ENCODE results near the gene SH3BGR.

The SH3BGR gene

DNA sequence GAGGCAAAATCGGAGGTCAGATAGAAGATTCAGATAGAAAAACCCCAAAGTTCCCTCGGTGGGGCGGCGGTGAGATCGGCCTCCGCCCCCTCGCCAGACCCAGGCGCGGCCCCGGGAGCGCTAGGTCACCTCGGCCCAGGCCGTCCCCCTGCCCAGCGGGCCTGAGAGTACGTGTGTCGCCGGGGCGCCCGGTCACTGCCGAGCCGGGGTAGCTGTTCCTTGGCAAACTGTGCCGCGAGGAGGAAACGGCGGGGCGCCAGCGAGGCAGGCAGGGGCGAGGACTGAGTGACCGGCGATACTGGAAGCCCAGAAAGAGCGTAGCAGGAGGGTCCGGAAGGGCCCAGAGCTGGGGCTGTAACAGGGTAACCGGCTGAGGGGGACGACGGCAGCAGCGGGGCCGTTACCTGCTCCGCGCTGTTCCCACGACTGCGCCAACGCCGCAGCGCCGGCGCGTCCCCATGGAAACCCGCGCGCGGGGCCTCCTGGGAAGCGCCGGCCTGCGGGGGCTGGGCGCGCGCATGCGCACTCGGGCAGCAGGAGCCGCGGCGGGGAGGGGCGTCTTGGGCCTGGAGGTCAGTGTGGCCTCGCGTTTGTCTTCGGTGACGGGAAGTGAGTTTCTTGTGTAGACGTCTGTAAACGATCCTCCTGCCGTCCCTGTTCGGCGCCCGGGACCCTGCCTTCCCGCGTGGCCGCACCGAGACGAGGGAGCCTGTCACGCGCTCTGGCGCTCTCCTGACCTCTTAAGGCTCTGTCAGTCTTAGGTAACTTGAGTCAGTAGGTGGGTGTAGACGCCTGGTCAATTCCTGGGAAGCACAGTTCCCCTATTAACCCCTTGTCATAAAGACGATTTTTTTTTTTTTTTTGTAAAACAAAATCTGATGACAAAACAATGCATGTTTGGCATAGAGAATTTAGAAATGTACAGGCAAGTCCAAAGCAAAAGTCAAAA is 6.2 kb upstream of the SH3BGR start, which contains the start of gene LCA5L:
TSS of gene LCA5L (minus strand) at position 458 of the 949 bp plus-strand sequence. CDS start 17,285 bp downstream, outside the sequence.
- DNase-seq (ENCODE audit: insufficient read length, low spot score), result peak; percentile 92
- no peak for FAIRE-seq
- TF ChIP-seq POLR2A (IDR thresholded peaks at IDR 0.05; ENCODE audit: low read depth, low read length), result peak; percentile 89

GRCh38 chr21:39447264-39447663 is 4.5 kb upstream of the SH3BGR start:
- no peak for TF ChIP-seq POLR2A (IDR thresholded peaks at IDR 0.05; ENCODE audit: low read depth, low read length)
- DNase-seq (ENCODE audit: insufficient read length, low spot score) (no peak), FAIRE-seq (no peak)

DNA sequence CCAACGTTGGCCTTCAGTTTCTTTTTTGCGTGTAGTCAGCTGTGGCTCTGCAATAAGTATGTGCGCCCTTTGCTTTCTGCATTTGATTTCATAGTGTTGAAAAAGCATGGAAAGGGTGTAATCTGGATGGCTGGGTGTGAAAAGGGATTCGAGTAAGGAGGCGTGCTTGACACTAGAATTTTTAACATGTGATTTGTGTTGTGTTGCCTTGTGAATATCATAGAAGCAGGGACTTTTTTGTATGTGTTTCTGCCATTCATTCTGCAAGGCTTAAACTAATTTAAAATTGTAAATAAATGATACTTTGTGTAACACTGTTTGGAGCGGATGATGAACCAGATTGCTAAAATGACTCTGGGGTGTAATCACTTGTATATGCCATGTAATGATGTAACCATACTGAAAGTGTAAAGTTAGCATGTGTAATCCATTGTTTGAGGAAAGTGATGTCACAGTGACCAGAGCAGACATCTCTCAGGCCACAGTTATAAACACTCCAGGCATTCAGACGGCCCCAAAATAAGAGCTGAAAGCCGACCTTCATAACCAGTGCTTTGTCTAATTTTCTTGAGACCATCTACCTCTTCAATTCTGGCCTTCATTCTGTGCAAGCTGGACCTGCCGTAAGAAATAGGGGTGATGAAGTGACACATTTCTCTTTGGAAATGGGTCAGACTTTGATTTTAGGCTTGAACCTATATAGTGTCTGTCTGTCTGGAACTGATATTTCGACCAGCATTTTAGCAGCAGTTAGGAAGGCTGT is 618 bp downstream of the SH3BGR start:
- TF ChIP-seq POLR2A (IDR thresholded peaks at IDR 0.05; ENCODE audit: low read depth, low read length), result no peak
- FAIRE-seq (no peak), DNase-seq (ENCODE audit: insufficient read length, low spot score) (no peak)

DNA sequence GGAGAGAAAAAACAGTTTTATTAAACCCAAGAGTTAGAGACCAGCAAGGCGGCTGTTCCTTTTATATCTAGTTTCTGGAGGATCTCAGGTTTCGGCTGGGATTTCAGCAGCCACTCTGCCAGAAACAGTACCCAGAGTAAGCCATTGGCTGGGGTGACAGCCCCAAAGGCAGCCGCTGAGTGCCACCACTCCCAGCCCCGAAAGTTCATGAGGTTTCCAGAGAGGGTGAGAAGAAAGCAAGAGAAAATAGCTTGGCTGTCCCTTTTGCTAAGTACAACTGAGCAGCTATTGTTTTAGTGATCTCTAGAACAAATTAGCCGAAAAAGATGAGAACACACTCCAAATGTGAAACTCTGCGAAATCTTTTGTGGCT is 1.2 kb downstream of the SH3BGR start:
- DNase-seq (ENCODE audit: insufficient read length, low spot score) (no peak), FAIRE-seq (no peak)
- no peak for TF ChIP-seq POLR2A (IDR thresholded peaks at IDR 0.05; ENCODE audit: low read depth, low read length)

DNA sequence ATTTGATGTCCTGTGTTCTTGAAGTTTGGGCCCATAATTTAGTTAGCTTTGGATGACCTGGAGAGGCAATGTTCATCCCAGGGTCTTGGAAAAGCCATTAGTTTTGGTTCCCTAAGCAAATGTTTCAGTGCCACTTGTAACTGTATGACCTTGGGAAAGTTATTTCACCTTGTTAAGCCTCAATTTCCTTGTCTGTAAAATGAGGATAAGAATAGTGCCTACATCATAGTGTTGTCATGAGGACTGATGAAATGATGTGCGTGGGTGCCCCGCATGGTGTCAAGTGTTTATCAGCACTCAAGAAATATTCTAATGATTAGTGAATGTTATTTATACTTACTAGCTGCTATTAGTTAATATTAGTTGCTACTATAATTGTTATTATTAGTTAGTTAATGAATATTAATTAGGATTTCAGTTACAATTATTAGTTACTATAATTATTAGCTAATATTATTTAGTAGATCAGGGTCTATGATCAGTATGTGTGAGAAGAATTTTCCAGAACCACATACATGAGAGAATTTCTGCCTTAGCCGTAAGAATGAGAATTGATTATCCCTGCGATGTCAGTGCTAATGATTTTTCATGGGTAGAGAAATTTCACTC is 1.9 kb downstream of the SH3BGR start:
- FAIRE-seq (no peak), DNase-seq (ENCODE audit: insufficient read length, low spot score) (no peak)
- TF ChIP-seq POLR2A (IDR thresholded peaks at IDR 0.05; ENCODE audit: low read depth, low read length), result no peak

GRCh38 chr21:39454949-39455668 is 3.3 kb downstream of the SH3BGR start:
- FAIRE-seq (no peak), DNase-seq (ENCODE audit: insufficient read length, low spot score) (no peak)
- TF ChIP-seq POLR2A (IDR thresholded peaks at IDR 0.05; ENCODE audit: low read depth, low read length), result no peak

DNA sequence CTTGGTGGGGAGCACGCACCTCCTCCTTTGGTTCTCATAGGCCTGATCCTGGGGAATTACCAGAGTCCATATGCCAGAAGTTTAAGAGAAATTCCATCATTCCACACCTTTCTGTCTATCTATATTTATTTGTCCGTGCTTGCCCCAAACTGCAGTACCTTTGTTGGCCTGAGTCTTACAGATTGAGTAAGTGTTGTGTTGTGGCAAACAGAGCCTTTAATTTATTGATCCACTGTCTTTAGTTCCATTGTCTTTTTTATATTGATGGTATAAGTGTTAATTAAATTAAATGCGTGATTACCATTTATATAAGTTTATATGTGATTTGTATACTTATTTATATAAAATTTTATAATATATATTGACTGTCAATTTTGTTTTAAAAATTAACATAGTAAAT is 4.9 kb downstream of the SH3BGR start:
- no peak for DNase-seq (ENCODE audit: insufficient read length, low spot score)
- no peak for FAIRE-seq

DNA sequence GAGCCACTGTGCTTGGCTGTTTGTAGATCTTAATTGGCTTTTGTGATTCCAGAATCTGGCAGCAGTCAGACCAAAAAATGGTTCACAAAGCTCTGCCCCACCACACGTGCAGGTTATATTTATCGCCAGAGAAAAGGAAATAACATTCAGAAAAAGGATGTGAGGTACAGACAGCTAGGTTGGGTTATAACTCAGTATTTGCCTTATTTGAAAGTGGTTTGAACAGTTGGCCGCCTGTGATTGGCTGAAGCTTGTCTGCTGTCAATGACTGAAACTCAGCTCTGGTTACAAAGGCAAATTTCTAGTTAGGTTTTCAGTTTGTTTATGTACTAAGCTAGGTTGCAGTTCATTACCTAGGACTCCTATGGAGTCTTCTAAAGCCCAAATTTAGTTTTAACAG is 9.6 kb downstream of the SH3BGR start:
- FAIRE-seq, result no peak

More for the DNA sequence above, 4.9 kb downstream of the SH3BGR start:
- no peak for TF ChIP-seq POLR2A (IDR thresholded peaks at IDR 0.05; ENCODE audit: low read depth, low read length)

GRCh38 chr21:39463308-39463707 is 11.5 kb downstream of the SH3BGR start:
- no peak for DNase-seq (ENCODE audit: insufficient read length, low spot score)
- FAIRE-seq, result no peak
- TF ChIP-seq POLR2A (IDR thresholded peaks at IDR 0.05; ENCODE audit: low read depth, low read length), result no peak

More for the DNA sequence above, 9.6 kb downstream of the SH3BGR start:
- no peak for DNase-seq (ENCODE audit: insufficient read length, low spot score)
- no peak for TF ChIP-seq POLR2A (IDR thresholded peaks at IDR 0.05; ENCODE audit: low read depth, low read length)

DNA sequence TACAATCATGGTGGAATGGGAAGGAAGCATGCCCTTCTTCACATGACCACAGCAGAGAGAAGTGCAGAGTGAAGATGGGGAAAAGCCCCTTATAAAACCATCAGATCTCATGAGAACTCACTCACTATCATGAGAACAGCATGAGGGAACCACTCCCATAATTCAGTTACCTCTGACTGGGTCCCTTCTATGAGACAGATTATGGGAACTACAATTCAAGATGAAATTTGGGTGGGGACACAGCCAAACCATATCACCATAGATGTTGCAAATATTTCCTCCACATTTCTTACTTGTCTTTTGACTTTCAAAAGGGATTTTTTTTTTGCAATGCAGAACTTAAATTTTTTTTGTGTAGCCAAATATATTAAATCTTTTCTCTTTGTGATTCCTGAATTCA is 14.8 kb downstream of the SH3BGR start:
- FAIRE-seq (no peak), DNase-seq (ENCODE audit: insufficient read length, low spot score) (no peak)
- TF ChIP-seq POLR2A (IDR thresholded peaks at IDR 0.05; ENCODE audit: low read depth, low read length), result no peak

- no peak for TF ChIP-seq POLR2A (IDR thresholded peaks at IDR 0.05; ENCODE audit: low read depth, low read length)
- DNase-seq (ENCODE audit: insufficient read length, low spot score), result no peak
- FAIRE-seq, result no peak
Measured at GRCh38 chr21:39467746-39468145, 16.0 kb downstream of the SH3BGR start.

- no peak for TF ChIP-seq POLR2A (IDR thresholded peaks at IDR 0.05; ENCODE audit: low read depth, low read length)
- DNase-seq (ENCODE audit: insufficient read length, low spot score) (no peak), FAIRE-seq (no peak)
Measured at GRCh38 chr21:39468559-39468958, 16.8 kb downstream of the SH3BGR start.

- no peak for TF ChIP-seq POLR2A (IDR thresholded peaks at IDR 0.05; ENCODE audit: low read depth, low read length)
- DNase-seq (ENCODE audit: insufficient read length, low spot score) (no peak), FAIRE-seq (no peak)
Measured at GRCh38 chr21:39471598-39471997, 19.8 kb downstream of the SH3BGR start.
